ENCODE measurements around the gene PSMD14. TPM values are rescaled to one million over a fixed set of nuclear protein-coding genes. Genes with fewer than 3 reads are reported as not detected.

The PSMD14 gene
- total RNA-seq, 2 donors from 2014 or later: 6.6 to 26.2 TPM

DNA sequence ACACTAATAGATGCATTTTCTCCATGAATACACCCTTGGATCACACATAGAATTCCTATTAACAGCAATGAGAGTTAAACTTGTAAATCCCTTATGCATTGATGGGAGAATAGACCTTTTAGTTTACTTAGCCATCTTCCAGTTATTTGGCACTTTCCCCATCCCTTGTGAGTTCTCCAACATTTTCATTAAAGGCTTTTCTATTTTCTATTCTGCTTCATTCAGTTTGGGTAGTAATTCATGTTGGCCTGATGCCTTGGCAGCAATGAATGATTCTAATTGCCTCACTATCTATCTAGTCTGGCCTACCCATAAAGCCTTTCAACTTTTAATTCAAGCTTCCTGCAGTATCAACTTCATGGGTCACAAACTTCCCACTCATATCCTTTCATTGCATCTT is 140.2 kb downstream of the PSMD14 start:
- Histone ChIP-seq H3K9me3 (no peaks in the 10 kb centered on the region), H3K27ac (no peak overlapping the region), H3K36me3 (replicated peaks in 1 of 2; ENCODE audit: insufficient read depth in 1 of 2, low read depth in 2 of 2) (no peaks in the 10 kb centered on the region), H3K4me1 (no peaks in the 10 kb centered on the region), H3K27me3 (no peaks in the 10 kb centered on the region), H3K4me3 (no peak overlapping the region)
- DNase-seq: no peak
- intact Hi-C loops (cut with DNase I): no loop called here
- TF ChIP-seq POLR2A (IDR thresholded peaks at IDR 0.05): no peak
- TF ChIP-seq, protein P1, sequence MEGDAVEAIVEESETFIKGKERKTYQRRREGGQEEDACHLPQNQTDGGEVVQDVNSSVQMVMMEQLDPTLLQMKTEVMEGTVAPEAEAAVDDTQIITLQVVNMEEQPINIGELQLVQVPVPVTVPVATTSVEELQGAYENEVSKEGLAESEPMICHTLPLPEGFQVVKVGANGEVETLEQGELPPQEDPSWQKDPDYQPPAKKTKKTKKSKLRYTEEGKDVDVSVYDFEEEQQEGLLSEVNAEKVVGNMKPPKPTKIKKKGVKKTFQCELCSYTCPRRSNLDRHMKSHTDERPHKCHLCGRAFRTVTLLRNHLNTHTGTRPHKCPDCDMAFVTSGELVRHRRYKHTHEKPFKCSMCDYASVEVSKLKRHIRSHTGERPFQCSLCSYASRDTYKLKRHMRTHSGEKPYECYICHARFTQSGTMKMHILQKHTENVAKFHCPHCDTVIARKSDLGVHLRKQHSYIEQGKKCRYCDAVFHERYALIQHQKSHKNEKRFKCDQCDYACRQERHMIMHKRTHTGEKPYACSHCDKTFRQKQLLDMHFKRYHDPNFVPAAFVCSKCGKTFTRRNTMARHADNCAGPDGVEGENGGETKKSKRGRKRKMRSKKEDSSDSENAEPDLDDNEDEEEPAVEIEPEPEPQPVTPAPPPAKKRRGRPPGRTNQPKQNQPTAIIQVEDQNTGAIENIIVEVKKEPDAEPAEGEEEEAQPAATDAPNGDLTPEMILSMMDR (IDR thresholded peaks at IDR 0.05): no peak
- ATAC-seq: no peak

Small RNA genes lying within 50 kb of the gene (small RNA-seq; reads per million reads assigned to genes)
- gene RNA5SP108: not detected

Other genes starting within 250 kb of the PSMD14 start
- gene TANK, start 148.0 kb upstream of the PSMD14 start, total RNA-seq: 10 to 100 TPM; 28.5 to 40.2 TPM
- gene TBR1, start 107.9 kb downstream of the PSMD14 start, total RNA-seq: not detected

Measured in body of pancreas (tissue), 4 donors.